ENCODE measurements around the gene GDPD5. TPM values are rescaled to one million over a fixed set of nuclear protein-coding genes. Genes with fewer than 3 reads are reported as not detected.
A peak's percentile ranks its signal among the peaks of the same experiment; 100 is the strongest.

GDPD5 gene
- total and polyA plus RNA-seq, 4 experiments from 2014 or later = 11.0 to 160 (median 85.7) TPM

DNA sequence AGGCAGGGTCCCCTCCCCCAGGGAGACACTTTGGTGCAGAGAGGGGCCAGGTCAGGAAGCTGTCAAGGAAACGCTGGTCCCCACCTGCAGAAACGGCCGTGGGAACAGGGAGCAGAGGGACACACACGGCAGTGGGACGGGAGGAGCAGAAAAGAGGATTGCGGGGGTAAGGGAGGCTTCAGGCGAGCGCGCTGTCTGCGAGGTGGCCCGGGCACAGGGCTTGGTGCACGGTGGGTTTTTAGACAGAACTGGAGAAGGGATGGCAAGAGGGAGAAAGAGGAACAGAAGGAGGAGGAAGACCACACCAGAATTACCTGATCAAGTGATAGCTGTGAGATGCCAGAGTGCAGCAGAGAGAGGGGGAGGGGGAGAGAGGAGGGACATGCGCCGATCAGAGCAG, 86.7 kb downstream of the GDPD5 start:
- ChIA-PET CTCF (ENCODE audit: partially characterized antibody) (interaction anchor here (1.5 to 8.3 kb wide), 2 partner anchors 94 to 159 kb away, joined by 4 to 301 read pairs; no protein-coding TSS in a partner anchor), POLR2A (ENCODE audit: partially characterized antibody) (no interaction called here)
- no peaks in the 10 kb centered on the region for H3K27me3 Mint-ChIP-seq
- H3K36me3 Mint-ChIP-seq = peaks cover 27 to 44% of the 10 kb centered on the region in 2 donors
- Histone ChIP-seq H3K4me1 (ENCODE audit: insufficient read depth, low read length) (no peaks in the 10 kb centered on the region), H3K27me3 (ENCODE audit: insufficient read depth, low read length) (no peaks in the 10 kb centered on the region), H3K27ac (ENCODE audit: low read depth, low read length) (no peak overlapping the region), H3K9me3 (ENCODE audit: control insufficient read depth in 1 of 2, low read length in 2 of 2) (no peaks in the 10 kb centered on the region), H3K36me3 (ENCODE audit: insufficient read depth, low read length) (peaks cover 4% of the 10 kb centered on the region), H3K4me3 (ENCODE audit: low read length in 2 of 2) (no peak overlapping the region)
- H3K4me1 Mint-ChIP-seq = no peaks in the 10 kb centered on the region
- H3K9me3 Mint-ChIP-seq = no peaks in the 10 kb centered on the region
- H3K27ac Mint-ChIP-seq = peak overlapping the region in 1 of 7 donors; percentile 24
- H3K4me3 Mint-ChIP-seq = no peak overlapping the region
- no peak for DNase-seq
- intact Hi-C loops (cut with micrococcal nuclease) = no loop called here

GRCh38 chr11:75437966-75438659, 87.6 kb downstream of the GDPD5 start:
- Mint-ChIP-seq H3K4me3 (no peak overlapping the region), H3K9me3 (no peaks in the 10 kb centered on the region), H3K27me3 (peaks cover 2 to 3% of the 10 kb centered on the region in 2 donors), H3K4me1 (peaks cover 0 to 3% (median 0%) of the 10 kb centered on the region in 4 donors), H3K36me3 (peaks cover 27 to 39% of the 10 kb centered on the region in 2 donors), H3K27ac (peak overlapping the region in 2 of 7 donors; percentile 24 to 60)
- Histone ChIP-seq H3K9me3 (ENCODE audit: control insufficient read depth in 1 of 2, low read length in 2 of 2) (no peaks in the 10 kb centered on the region), H3K27ac (ENCODE audit: low read depth, low read length) (no peak overlapping the region), H3K4me1 (ENCODE audit: insufficient read depth, low read length) (no peaks in the 10 kb centered on the region), H3K27me3 (ENCODE audit: insufficient read depth, low read length) (no peaks in the 10 kb centered on the region), H3K4me3 (ENCODE audit: low read length in 2 of 2) (no peak overlapping the region), H3K36me3 (ENCODE audit: insufficient read depth, low read length) (peaks cover 4% of the 10 kb centered on the region)
- POLR2A ChIA-PET (ENCODE audit: partially characterized antibody) = interaction anchor here (0.6 kb wide), 1 partner anchor 38 kb away, joined by 3 read pairs; no protein-coding TSS in a partner anchor
- CTCF ChIA-PET (ENCODE audit: partially characterized antibody) = interaction anchor here (1.5 kb wide), 1 partner anchor 158 kb away, joined by 4 read pairs; no protein-coding TSS in a partner anchor
- intact Hi-C loops (cut with micrococcal nuclease) = no loop called here
- no peak for DNase-seq

DNA sequence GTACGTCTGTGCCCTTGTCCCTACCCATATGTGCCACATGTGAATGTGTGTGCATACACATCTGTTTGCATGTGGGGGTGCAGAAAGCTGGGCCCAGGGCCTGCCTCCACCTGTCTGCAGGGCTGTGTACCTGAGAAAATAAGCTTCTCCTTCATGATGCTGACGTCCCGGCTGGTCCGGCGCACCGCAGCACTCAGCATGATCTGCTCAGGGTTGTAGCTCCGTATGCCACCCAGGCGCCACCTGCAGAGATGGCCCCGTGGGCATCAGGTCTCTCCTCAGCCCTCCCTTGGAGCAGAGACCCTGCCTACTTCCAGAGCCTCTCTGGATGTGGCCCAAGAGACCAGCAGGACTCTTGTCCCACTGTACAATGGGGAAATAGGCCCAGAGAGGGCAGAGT, 88.9 kb downstream of the GDPD5 start:
- Histone ChIP-seq H3K9me3 (ENCODE audit: control insufficient read depth in 1 of 2, low read length in 2 of 2) (no peaks in the 10 kb centered on the region), H3K36me3 (ENCODE audit: insufficient read depth, low read length) (peaks cover 4% of the 10 kb centered on the region), H3K27ac (ENCODE audit: low read depth, low read length) (no peak overlapping the region), H3K4me3 (ENCODE audit: low read length in 2 of 2) (no peak overlapping the region), H3K4me1 (ENCODE audit: insufficient read depth, low read length) (no peaks in the 10 kb centered on the region), H3K27me3 (ENCODE audit: insufficient read depth, low read length) (no peaks in the 10 kb centered on the region)
- Mint-ChIP-seq H3K4me1 (peaks cover 0 to 10% (median 1%) of the 10 kb centered on the region in 4 donors), H3K9me3 (no peaks in the 10 kb centered on the region), H3K4me3 (no peak overlapping the region), H3K27ac (no peak overlapping the region), H3K36me3 (peaks cover 27 to 39% of the 10 kb centered on the region in 2 donors), H3K27me3 (peaks cover 4 to 9% of the 10 kb centered on the region in 2 donors)
- DNase-seq = no peak
- POLR2A ChIA-PET (ENCODE audit: partially characterized antibody) = no interaction called here
- intact Hi-C loops (cut with micrococcal nuclease) = no loop called here
- CTCF ChIA-PET (ENCODE audit: partially characterized antibody) = no interaction called here

DNA sequence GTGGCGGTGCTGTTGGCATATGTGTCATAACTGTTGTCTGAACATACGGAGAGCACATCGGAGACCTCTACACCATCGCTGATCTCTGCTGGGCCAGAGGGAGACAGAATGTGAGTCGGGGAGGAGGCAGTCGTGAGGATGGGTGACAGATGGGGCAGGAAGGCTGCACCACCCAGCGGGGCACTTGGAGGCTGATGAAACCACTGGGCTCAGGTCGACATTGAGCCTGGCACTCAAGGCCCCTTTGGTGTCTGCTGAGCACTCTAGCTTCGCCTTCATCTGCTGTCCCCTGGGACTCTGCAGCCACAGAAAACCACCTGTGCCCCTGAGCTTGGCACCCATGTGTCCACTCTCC, 90.2 kb downstream of the GDPD5 start:
- peaks cover 5 to 22% (median 9%) of the 10 kb centered on the region in 4 donors for H3K4me1 Mint-ChIP-seq
- no peak for DNase-seq
- no peak overlapping the region for H3K4me3 Mint-ChIP-seq
- H3K36me3 Mint-ChIP-seq = peaks cover 27 to 41% of the 10 kb centered on the region in 2 donors
- no peak overlapping the region for H3K27ac ChIP-seq (ENCODE audit: low read depth, low read length)
- peaks cover 4% of the 10 kb centered on the region for H3K36me3 ChIP-seq (ENCODE audit: insufficient read depth, low read length)
- H3K9me3 ChIP-seq (ENCODE audit: control insufficient read depth in 1 of 2, low read length in 2 of 2) = no peaks in the 10 kb centered on the region
- H3K9me3 Mint-ChIP-seq = peaks cover 0 to under 1% (median 0%) of the 10 kb centered on the region in 8 donors
- H3K27me3 Mint-ChIP-seq = peaks cover 7 to 20% of the 10 kb centered on the region in 2 donors
- peaks cover 9% of the 10 kb centered on the region for H3K4me1 ChIP-seq (ENCODE audit: insufficient read depth, low read length)
- POLR2A ChIA-PET (ENCODE audit: partially characterized antibody) = no interaction called here
- CTCF ChIA-PET (ENCODE audit: partially characterized antibody) = interaction anchor here (1.9 kb wide), 1 partner anchor 9 kb away, joined by 6 read pairs; no protein-coding TSS in a partner anchor
- intact Hi-C loops (cut with micrococcal nuclease) = no loop called here
- peak overlapping the region in 1 of 7 donors; percentile 22 for H3K27ac Mint-ChIP-seq
- no peak overlapping the region for H3K4me3 ChIP-seq (ENCODE audit: low read length in 2 of 2)
- H3K27me3 ChIP-seq (ENCODE audit: insufficient read depth, low read length) = peaks cover 6% of the 10 kb centered on the region

- Histone ChIP-seq H3K4me3 (ENCODE audit: low read length in 2 of 2) (no peak overlapping the region), H3K27me3 (ENCODE audit: insufficient read depth, low read length) (peaks cover 6% of the 10 kb centered on the region), H3K36me3 (ENCODE audit: insufficient read depth, low read length) (peaks cover 4% of the 10 kb centered on the region), H3K27ac (ENCODE audit: low read depth, low read length) (no peak overlapping the region), H3K4me1 (ENCODE audit: insufficient read depth, low read length) (peaks cover 12% of the 10 kb centered on the region), H3K9me3 (ENCODE audit: control insufficient read depth in 1 of 2, low read length in 2 of 2) (no peaks in the 10 kb centered on the region)
- intact Hi-C loops (cut with micrococcal nuclease) = no loop called here
- DNase-seq = no peak
- H3K27me3 Mint-ChIP-seq = peaks cover 8 to 20% of the 10 kb centered on the region in 2 donors
- H3K36me3 Mint-ChIP-seq = peaks cover 27 to 39% of the 10 kb centered on the region in 2 donors
- ChIA-PET CTCF (ENCODE audit: partially characterized antibody) (interaction anchor here (1.9 kb wide), 2 partner anchors 9 to 27 kb away, joined by 6 to 9 read pairs; no protein-coding TSS in a partner anchor), POLR2A (ENCODE audit: partially characterized antibody) (no interaction called here)
- H3K4me1 Mint-ChIP-seq = peaks cover 6 to 24% (median 11%) of the 10 kb centered on the region in 4 donors
- peak overlapping the region in 1 of 8 donors; percentile 48 for H3K4me3 Mint-ChIP-seq
- peaks cover 0 to 2% (median 0%) of the 10 kb centered on the region in 8 donors for H3K9me3 Mint-ChIP-seq
- peak overlapping the region in 1 of 7 donors; percentile 22 for H3K27ac Mint-ChIP-seq
Measured at GRCh38 chr11:75434886-75435570, 90.7 kb downstream of the GDPD5 start.

DNA sequence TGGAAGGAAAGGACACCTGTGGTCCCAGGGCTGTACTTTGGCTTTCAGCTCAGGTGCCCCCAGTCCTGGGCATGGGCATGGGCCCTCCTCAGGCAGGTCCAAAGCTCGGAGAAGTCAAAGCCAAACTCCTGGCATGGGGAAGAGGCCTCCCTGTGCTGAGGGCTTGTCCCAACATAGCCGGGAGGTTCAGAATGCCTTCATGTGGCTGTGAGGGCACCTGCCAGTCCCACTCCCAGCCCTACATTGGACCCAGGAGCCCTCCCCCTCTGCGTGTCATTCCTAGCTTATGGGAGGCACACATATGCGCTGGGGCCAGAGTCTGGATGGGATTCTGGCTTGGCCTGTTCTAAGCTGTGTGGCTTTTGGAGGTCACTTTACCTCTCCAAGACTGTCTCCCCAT, 91.7 kb downstream of the GDPD5 start:
- Histone ChIP-seq H3K4me3 (ENCODE audit: low read length in 2 of 2) (no peak overlapping the region), H3K9me3 (ENCODE audit: control insufficient read depth in 1 of 2, low read length in 2 of 2) (no peaks in the 10 kb centered on the region), H3K27ac (ENCODE audit: low read depth, low read length) (no peak overlapping the region), H3K4me1 (ENCODE audit: insufficient read depth, low read length) (peaks cover 19% of the 10 kb centered on the region), H3K36me3 (ENCODE audit: insufficient read depth, low read length) (peaks cover 4% of the 10 kb centered on the region), H3K27me3 (ENCODE audit: insufficient read depth, low read length) (peaks cover 6% of the 10 kb centered on the region)
- H3K27ac Mint-ChIP-seq = no peak overlapping the region
- no peak overlapping the region for H3K4me3 Mint-ChIP-seq
- POLR2A ChIA-PET (ENCODE audit: partially characterized antibody) = no interaction called here
- H3K4me1 Mint-ChIP-seq = peaks cover 9 to 29% (median 16%) of the 10 kb centered on the region in 4 donors
- CTCF ChIA-PET (ENCODE audit: partially characterized antibody) = interaction anchor here (1.0 to 1.9 kb wide), 3 partner anchors 12 to 99 kb away, joined by 4 to 9 read pairs (median 6); no protein-coding TSS in a partner anchor
- intact Hi-C loops (cut with micrococcal nuclease) = no loop called here
- H3K36me3 Mint-ChIP-seq = peaks cover 27 to 33% of the 10 kb centered on the region in 2 donors
- DNase-seq = no peak
- H3K9me3 Mint-ChIP-seq = peaks cover 0 to 5% (median 0%) of the 10 kb centered on the region in 8 donors
- H3K27me3 Mint-ChIP-seq = peaks cover 8 to 24% of the 10 kb centered on the region in 2 donors

DNA sequence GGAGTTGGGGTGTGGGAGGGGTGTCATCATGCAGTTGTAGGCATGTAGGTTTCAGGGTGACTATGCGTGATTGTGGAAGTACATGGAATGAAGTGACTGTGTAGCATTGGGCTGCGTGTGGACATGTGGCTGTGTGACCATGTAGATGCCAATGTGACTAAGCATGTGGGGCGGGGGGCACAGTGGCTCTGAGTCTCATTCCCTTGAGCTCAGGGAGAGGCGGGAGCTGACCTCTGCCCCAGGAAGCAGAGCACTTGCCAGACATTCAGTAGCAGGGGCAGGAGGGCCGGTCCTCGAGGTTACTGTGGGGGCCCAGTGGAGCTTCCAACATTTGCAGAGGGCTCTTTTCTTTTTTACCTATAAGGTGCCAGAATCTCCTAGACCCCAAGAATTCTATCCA, 92.3 kb downstream of the GDPD5 start:
- Histone ChIP-seq H3K36me3 (ENCODE audit: insufficient read depth, low read length) (peaks cover 2% of the 10 kb centered on the region), H3K9me3 (ENCODE audit: control insufficient read depth in 1 of 2, low read length in 2 of 2) (no peaks in the 10 kb centered on the region), H3K4me3 (ENCODE audit: low read length in 2 of 2) (no peak overlapping the region), H3K4me1 (ENCODE audit: insufficient read depth, low read length) (peaks cover 25% of the 10 kb centered on the region), H3K27me3 (ENCODE audit: insufficient read depth, low read length) (peaks cover 6% of the 10 kb centered on the region), H3K27ac (ENCODE audit: low read depth, low read length) (no peak overlapping the region)
- intact Hi-C loops (cut with micrococcal nuclease) = no loop called here
- H3K4me1 Mint-ChIP-seq = peaks cover 11 to 35% (median 19%) of the 10 kb centered on the region in 4 donors
- H3K27me3 Mint-ChIP-seq = peaks cover 8 to 24% of the 10 kb centered on the region in 2 donors
- ChIA-PET POLR2A (ENCODE audit: partially characterized antibody) (no interaction called here), CTCF (ENCODE audit: partially characterized antibody) (interaction anchor here (1.0 to 1.9 kb wide), 3 partner anchors 12 to 100 kb away, joined by 4 to 9 read pairs (median 6); no protein-coding TSS in a partner anchor)
- peaks cover 21 to 27% of the 10 kb centered on the region in 2 donors for H3K36me3 Mint-ChIP-seq
- peaks cover 0 to 5% (median 0%) of the 10 kb centered on the region in 8 donors for H3K9me3 Mint-ChIP-seq
- H3K27ac Mint-ChIP-seq = peak overlapping the region in 1 of 7 donors; percentile 1
- no peak for DNase-seq
- H3K4me3 Mint-ChIP-seq = no peak overlapping the region

Data from CD4-positive, alpha-beta memory T cell (primary cell).